Transverse colon (tissue), 4 donors: ENCODE measurements around the gene CLSTN2. TPM values are rescaled to one million over a fixed set of nuclear protein-coding genes. Genes with fewer than 3 reads are reported as not detected.

Experiments used
- DNase-seq: peaks from one replicate; pipeline ENCODE4 v3.0.0-alpha.2; 2019
- H3K27ac ChIP-seq, 4 donors: fragments of 200-600 bp; sonication (generic); 2 replicates each; pipeline ENCODE4 v1.5.1; 2016 to 2018; ENCODE audit warnings: inconsistent platforms in 4 of 4
- H3K27me3 ChIP-seq: fragments of 200-600 bp; sonication (generic); 2 replicates; pipeline ENCODE4 v1.5.1; 2017; ENCODE audit warnings: inconsistent platforms
- H3K36me3 ChIP-seq, 4 donors: fragments of 200-600 bp; sonication (generic); 2 replicates each; pipeline ENCODE4 v1.5.1; 2017 to 2019; ENCODE audit warnings: inconsistent platforms in 4 of 4
- H3K4me1 ChIP-seq, 4 donors: fragments of 200-600 bp; sonication (generic); 2 replicates each; pipeline ENCODE4 v1.5.1; 2017 to 2020; ENCODE audit warnings: inconsistent platforms in 4 of 4
- H3K4me3 ChIP-seq, 4 donors: fragments of 200-600 bp; sonication (generic); 1 replicate in 1 of 4; 2 replicates in 3 of 4; pipeline versions ENCODE4 v1.5.1 to v1.6.1; 2017 to 2019; ENCODE audit warnings: inconsistent platforms in 4 of 4
- H3K9me3 ChIP-seq, 2 donors: fragments of 200-600 bp; sonication (generic); 2 replicates each; pipeline ENCODE4 v1.5.1; 2017 to 2019; ENCODE audit warnings: inconsistent platforms in 2 of 2
- EP300 ChIP-seq: sonication (generic); formaldehyde crosslinking; IDR thresholded peaks from one replicate; pipeline ENCODE4 v1.6.1; 2017; ENCODE audit warnings: antibody characterized with exemption, low read depth
- POLR2A ChIP-seq: fragments of 450-650 bp; IDR thresholded peaks from one replicate; pipeline ENCODE4 v1.6.1; 2016; ENCODE audit warnings: antibody characterized with exemption, mild to moderate bottlenecking, moderate library complexity
- POLR2AphosphoS5 ChIP-seq, 3 donors: sonication (generic); formaldehyde crosslinking; IDR thresholded peaks; one replicate each; pipeline ENCODE4 v1.6.1; 2016; ENCODE audit warnings: antibody characterized with exemption in 3 of 3
- WGBS, 2 donors: methylation state at CpG; one replicate each; pipeline ENCODE4 v1.1.5; 2018; ENCODE audit warnings: low coverage in 1 of 2; 5-methylcytosine and 5-hydroxymethylcytosine counted together
- in situ Hi-C, 4 donors: fragments of 200-750 bp; cut with MboI; loops; one replicate each; pipeline versions ENCODE4 v1.15.0 to v1.15.1; 2017; ENCODE audit warnings: low sequenced_read_pairs in 3 of 4, low pct_ligation_motif_present in 1 of 4, low pct_unique_long_range_greater_than_20kb in 1 of 4
- intact Hi-C: fragments of 100-400 bp; cut with DNase I; formaldehyde crosslinking; loops from one replicate; pipeline ENCODE4 v1.15.1; 2023; ENCODE audit warnings: low total_unique reads
- total RNA-seq, 4 donors: library from RNA; depleted of rRNA; stranded (reverse); fragments of >200 nt; gene quantifications; one replicate each; pipeline ENCODE4 v1.1.0, GENCODE V29; 2016
- TF ChIP-seq, protein P1 (sequence below), 5 experiments: fragments of 200-600 bp in 3 of 5; fragments of 450-650 bp in 2 of 5; sonication (generic) in 3 of 5; IDR thresholded peaks; 1 replicate in 2 of 5; 2 replicates in 3 of 5; pipeline ENCODE4 v1.5.1; 2016 to 2017; ENCODE audit warnings: antibody characterized with exemption in 5 of 5, inconsistent platforms in 3 of 5, mild to moderate bottlenecking in 2 of 5, moderate library complexity in 1 of 5

Gene CLSTN2
- total RNA-seq, 4 donors from 2014 or later: 0.60 to 9.0 (median 2.2) TPM

DNA sequence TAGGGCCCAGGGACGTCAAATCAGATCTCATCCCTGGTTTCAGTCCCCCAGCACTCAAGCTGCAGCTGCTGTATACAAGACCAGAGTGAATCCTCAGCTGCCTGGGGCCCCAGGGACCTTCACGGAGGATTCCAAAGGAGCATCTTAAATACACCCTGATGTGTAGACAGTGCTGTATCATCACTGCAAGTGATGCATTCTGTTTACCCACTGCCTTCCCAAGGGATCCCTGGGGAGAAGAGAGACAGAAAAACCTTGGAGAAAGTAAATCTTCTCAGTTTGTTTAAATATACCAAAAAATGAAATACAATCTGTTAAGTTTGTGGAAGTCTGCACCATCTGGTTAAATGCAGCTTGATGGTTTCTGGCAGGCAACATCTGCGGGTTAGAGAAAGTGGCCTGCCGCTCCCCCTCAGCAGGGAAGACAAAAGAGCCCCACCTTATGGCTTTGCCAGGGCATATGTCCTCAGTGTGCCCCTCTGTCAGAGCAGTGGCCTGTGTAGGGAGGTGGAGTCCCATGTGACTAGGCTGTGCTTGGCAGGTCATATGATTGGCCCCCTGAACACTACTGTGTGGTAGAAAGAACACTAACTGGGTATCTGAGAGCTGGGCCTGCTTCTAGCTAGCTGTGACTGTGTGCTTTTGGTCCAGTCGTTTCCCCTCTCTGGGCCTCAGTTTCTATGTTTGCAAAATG lies 520.7 kb downstream of the CLSTN2 start:
- Histone ChIP-seq H3K27ac (no peak overlapping the region), H3K9me3 (no peaks in the 10 kb centered on the region), H3K27me3 (no peaks in the 10 kb centered on the region), H3K36me3 (no peaks in the 10 kb centered on the region), H3K4me1 (no peaks in the 10 kb centered on the region), H3K4me3 (no peak overlapping the region)
- WGBS, 2 donors: 55 to 94% methylated on average over 2 to 5 of the region's 5 CpGs
- in situ Hi-C loops: no loop called here
- intact Hi-C loops: no loop called here
- TF ChIP-seq EP300 (no peak), POLR2A (no peak), POLR2AphosphoS5 (IDR thresholded peaks at IDR 0.05) (no peak)
- TF ChIP-seq, protein P1, sequence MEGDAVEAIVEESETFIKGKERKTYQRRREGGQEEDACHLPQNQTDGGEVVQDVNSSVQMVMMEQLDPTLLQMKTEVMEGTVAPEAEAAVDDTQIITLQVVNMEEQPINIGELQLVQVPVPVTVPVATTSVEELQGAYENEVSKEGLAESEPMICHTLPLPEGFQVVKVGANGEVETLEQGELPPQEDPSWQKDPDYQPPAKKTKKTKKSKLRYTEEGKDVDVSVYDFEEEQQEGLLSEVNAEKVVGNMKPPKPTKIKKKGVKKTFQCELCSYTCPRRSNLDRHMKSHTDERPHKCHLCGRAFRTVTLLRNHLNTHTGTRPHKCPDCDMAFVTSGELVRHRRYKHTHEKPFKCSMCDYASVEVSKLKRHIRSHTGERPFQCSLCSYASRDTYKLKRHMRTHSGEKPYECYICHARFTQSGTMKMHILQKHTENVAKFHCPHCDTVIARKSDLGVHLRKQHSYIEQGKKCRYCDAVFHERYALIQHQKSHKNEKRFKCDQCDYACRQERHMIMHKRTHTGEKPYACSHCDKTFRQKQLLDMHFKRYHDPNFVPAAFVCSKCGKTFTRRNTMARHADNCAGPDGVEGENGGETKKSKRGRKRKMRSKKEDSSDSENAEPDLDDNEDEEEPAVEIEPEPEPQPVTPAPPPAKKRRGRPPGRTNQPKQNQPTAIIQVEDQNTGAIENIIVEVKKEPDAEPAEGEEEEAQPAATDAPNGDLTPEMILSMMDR (IDR thresholded peaks at IDR 0.05): no peak
- DNase-seq: no peak

DNA sequence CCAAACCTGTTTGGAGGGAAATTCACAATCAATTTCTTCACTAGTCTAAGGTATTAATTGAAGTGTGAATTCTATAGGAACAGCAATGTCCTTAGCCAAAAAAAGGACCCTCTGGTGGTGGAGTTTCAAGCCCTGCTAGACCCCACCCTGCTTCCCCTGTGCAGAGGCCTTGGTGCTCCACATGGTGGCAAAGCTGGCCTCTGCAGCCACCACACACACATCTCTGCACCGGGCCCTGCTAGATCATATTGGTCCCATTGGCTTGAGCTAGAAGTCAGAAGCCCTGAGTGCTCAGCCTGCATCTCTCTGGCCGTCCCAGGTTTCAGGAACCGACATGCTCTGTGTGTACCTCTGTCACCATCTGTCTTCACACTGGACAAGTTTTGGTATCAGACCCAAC lies 522.0 kb downstream of the CLSTN2 start:
- WGBS, 2 donors: 83 to 86% methylated on average over 3 of the region's 3 CpGs
- in situ Hi-C loops: no loop called here
- H3K27ac ChIP-seq: no peak overlapping the region

DNA sequence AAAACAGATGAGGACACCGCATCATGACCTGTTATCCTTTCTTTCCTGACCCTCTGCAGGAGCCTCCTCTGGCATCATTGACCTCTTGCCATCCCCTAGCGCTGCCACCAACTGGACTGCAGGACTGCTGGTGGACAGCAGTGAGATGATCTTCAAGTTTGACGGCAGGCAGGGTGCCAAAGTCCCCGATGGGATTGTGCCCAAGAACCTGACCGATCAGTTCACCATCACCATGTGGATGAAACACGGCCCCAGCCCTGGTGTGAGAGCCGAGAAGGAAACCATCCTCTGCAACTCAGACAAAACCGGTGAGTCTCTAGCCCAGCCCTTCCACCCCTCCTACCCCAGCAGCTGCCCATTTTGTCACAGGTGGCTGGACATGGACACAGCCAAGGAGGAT lies 524.5 kb downstream of the CLSTN2 start:
- no peaks in the 10 kb centered on the region for H3K9me3 ChIP-seq
- H3K27me3 ChIP-seq: no peaks in the 10 kb centered on the region
- in situ Hi-C loops (no loop called here), intact Hi-C loops (no loop called here)
- DNase-seq: no peak
- WGBS, 2 donors: 40 to 81% methylated on average over 1 to 8 of the region's 8 CpGs
- no peaks in the 10 kb centered on the region for H3K4me1 ChIP-seq
- TF ChIP-seq EP300 (no peak), POLR2AphosphoS5 (IDR thresholded peaks at IDR 0.05) (no peak), POLR2A (no peak)
- H3K4me3 ChIP-seq: no peak overlapping the region
- no peak overlapping the region for H3K27ac ChIP-seq
- no peaks in the 10 kb centered on the region for H3K36me3 ChIP-seq

More for the DNA sequence above, 522.0 kb downstream of the CLSTN2 start:
- no peak for DNase-seq
- no peaks in the 10 kb centered on the region for H3K4me1 ChIP-seq
- no peaks in the 10 kb centered on the region for H3K27me3 ChIP-seq
- TF ChIP-seq POLR2AphosphoS5 (IDR thresholded peaks at IDR 0.05): no peak
- TF ChIP-seq, protein P1 (IDR thresholded peaks at IDR 0.05): no peak
- no peak for TF ChIP-seq EP300
- H3K9me3 ChIP-seq: no peaks in the 10 kb centered on the region
- H3K36me3 ChIP-seq: no peaks in the 10 kb centered on the region
- no peak overlapping the region for H3K4me3 ChIP-seq
- intact Hi-C loops: no loop called here

DNA sequence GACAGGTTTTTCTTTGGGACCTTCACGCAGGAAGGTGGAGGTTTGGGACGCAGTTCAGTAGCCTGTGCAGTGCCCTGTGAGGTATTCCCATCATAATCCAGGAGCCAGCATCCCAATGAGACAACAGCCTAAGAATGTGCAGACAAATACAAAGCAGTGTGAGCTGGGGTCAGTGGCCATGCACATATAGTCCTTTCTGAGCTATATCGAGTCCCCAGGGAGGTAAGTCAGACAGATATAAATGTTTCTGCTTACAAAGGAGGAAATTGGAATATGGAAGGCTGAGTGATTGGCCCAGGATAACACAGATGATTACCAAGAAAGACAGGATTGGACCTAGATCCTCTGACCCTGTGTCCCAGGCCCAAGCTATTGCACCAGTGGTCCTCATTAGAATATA lies 526.3 kb downstream of the CLSTN2 start:
- no peak for DNase-seq
- H3K4me1 ChIP-seq: no peaks in the 10 kb centered on the region
- no peak overlapping the region for H3K4me3 ChIP-seq
- in situ Hi-C loops: no loop called here
- intact Hi-C loops: no loop called here
- TF ChIP-seq, protein P1 (IDR thresholded peaks at IDR 0.05): no peak
- TF ChIP-seq POLR2AphosphoS5 (IDR thresholded peaks at IDR 0.05): no peak
- TF ChIP-seq EP300: no peak
- no peak for TF ChIP-seq POLR2A
- no peaks in the 10 kb centered on the region for H3K27me3 ChIP-seq
- 67 to 88% methylated on average over 1 to 3 of the region's 3 CpGs for WGBS, 2 donors
- H3K9me3 ChIP-seq: no peaks in the 10 kb centered on the region
- no peaks in the 10 kb centered on the region for H3K36me3 ChIP-seq
- no peak overlapping the region for H3K27ac ChIP-seq

DNA sequence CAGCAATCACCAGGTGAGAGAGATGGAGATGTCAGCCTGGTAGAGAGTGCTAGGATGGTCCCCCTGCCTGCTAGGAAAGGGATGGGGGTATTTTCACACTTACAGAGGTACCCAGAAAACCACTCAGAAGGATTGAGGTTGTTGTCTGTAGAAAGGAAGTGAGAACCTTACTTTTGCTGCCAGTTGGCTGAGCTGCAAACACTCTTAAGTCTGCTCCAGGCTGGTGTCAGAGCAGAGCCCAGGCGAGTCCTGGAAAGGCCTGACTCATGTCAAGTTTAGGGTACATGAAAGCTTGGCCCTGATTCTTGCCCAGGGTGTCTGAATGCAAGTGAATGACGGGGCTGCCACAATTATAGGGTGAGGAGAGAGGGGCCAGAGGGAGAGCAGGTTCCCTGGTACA lies 528.4 kb downstream of the CLSTN2 start:
- no peak overlapping the region for H3K4me3 ChIP-seq
- intact Hi-C loops: no loop called here
- no peaks in the 10 kb centered on the region for H3K9me3 ChIP-seq
- no peak overlapping the region for H3K27ac ChIP-seq
- H3K4me1 ChIP-seq: no peaks in the 10 kb centered on the region
- 51 to 83% methylated on average over 1 to 2 of the region's 2 CpGs for WGBS, 2 donors
- H3K27me3 ChIP-seq: no peaks in the 10 kb centered on the region
- no peak for TF ChIP-seq POLR2A
- TF ChIP-seq, protein P1 (IDR thresholded peaks at IDR 0.05): no peak
- TF ChIP-seq POLR2AphosphoS5 (IDR thresholded peaks at IDR 0.05): no peak
- no peak for TF ChIP-seq EP300
- in situ Hi-C loops: no loop called here
- no peak for DNase-seq
- no peaks in the 10 kb centered on the region for H3K36me3 ChIP-seq
